Tibial nerve (tissue), 3 donors: ENCODE results near the gene LPIN3.

Experiments
- CTCF ChIP-seq, 5 experiments: fragments of 200-600 bp in 3 of 5; fragments of 450-650 bp in 2 of 5; sonication (generic) in 3 of 5; IDR thresholded peaks; one replicate each; pipeline ENCODE4 v1.5.1; 2016 to 2019; ENCODE audit warnings: antibody characterized with exemption in 5 of 5, mild to moderate bottlenecking in 3 of 5, moderate library complexity in 2 of 5
- POLR2A ChIP-seq, 2 donors: fragments of 450-650 bp; IDR thresholded peaks; one replicate each; pipeline ENCODE4 v1.6.1; 2017; ENCODE audit warnings: antibody characterized with exemption in 2 of 2, mild to moderate bottlenecking in 2 of 2, moderate library complexity in 2 of 2

- TF ChIP-seq POLR2A (IDR thresholded peaks at IDR 0.05) = no peak
- no peak for TF ChIP-seq CTCF (IDR thresholded peaks at IDR 0.05)
Observed at GRCh38 chr20:41379551-41379950, 38.9 kb downstream of the LPIN3 start.
